ENCODE measurements around the gene TMEM163.

GRCh38 chr2:134458473-134458853 lies 260.3 kb downstream of the TMEM163 start:
- TF ChIP-seq CTCF (IDR thresholded peaks at IDR 0.05) (no peak), POLR2A (IDR thresholded peaks at IDR 0.05) (no peak)

All from thyroid gland (tissue), 4 donors.